ENCODE results near the gene UBQLN2. TPM values are rescaled to one million over a fixed set of nuclear protein-coding genes. Genes with fewer than 3 reads are reported as not detected.
"Not testable (repeated sequence)": the region's sequence is repeated elsewhere in the genome, so short reads cannot be mapped to it uniquely, and the experiment has no call there.

Gene UBQLN2
- total RNA-seq, 1 donor = 15.1 TPM

DNA sequence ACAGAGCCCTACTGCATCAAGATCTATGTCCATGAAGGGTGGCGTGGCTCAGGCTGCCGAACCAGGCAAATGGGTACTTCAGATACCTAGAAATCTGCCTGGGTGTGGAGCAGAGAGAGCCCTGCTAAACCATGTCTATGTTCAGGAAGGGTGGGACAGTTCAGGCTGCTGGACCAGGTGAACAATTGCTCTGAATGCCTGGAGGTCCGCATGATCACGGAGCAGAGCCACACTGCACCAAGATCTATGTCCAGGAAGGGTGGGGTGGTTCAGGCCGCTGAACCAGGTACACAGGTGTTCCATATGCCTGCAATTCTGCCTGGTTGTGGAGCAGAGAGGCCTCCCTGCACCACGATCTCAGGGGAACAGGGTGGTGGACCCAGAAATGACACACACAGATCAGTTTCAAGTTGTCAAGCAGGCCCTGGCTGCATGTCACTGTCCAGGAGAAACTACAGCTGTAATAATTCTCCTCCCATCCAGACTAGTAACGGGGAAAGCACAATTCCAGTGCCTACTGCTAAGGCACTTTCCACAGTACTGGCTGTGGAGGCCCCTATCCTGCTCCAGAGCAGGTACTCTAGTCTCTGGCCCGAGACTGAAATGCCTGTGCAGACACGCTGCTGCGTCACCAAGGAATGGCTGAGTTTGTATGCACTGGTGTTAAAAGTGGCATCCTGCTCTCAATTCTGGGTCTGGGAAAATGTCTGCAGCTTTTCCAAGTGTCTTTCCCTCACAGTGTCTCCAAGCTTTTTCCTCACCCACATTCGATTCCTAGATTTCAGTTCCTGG, 25.2 kb downstream of the UBQLN2 start:
- no peak overlapping the region for H3K4me3 ChIP-seq (ENCODE audit: low read depth, low read length)
- no peak for DNase-seq (ENCODE audit: low read depth)
- TF ChIP-seq, protein P1, sequence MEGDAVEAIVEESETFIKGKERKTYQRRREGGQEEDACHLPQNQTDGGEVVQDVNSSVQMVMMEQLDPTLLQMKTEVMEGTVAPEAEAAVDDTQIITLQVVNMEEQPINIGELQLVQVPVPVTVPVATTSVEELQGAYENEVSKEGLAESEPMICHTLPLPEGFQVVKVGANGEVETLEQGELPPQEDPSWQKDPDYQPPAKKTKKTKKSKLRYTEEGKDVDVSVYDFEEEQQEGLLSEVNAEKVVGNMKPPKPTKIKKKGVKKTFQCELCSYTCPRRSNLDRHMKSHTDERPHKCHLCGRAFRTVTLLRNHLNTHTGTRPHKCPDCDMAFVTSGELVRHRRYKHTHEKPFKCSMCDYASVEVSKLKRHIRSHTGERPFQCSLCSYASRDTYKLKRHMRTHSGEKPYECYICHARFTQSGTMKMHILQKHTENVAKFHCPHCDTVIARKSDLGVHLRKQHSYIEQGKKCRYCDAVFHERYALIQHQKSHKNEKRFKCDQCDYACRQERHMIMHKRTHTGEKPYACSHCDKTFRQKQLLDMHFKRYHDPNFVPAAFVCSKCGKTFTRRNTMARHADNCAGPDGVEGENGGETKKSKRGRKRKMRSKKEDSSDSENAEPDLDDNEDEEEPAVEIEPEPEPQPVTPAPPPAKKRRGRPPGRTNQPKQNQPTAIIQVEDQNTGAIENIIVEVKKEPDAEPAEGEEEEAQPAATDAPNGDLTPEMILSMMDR (IDR thresholded peaks at IDR 0.05; ENCODE audit: insufficient read depth, low read depth, low read length) = no peak

DNA sequence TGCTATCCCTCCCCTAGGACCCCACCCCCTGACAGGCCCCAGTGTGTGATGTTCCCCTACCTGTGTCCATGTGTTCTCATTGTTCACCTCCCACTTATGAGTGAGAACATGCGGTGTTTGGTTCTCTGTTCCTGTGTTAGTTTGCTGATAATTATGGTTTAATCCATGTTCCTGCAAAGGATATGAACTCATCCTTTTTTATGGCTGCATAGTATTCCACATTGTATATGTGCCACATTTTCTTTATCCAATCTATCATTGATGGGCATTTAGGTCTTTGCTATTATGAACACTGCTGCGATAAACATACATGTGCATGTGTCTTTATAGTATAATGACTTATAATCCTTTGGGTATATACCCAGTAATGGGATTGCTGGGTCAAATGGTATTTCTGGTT, 28.4 kb downstream of the UBQLN2 start:
- not testable (repeated sequence) for H3K4me3 ChIP-seq (ENCODE audit: low read depth, low read length); DNase-seq (ENCODE audit: low read depth)

DNA sequence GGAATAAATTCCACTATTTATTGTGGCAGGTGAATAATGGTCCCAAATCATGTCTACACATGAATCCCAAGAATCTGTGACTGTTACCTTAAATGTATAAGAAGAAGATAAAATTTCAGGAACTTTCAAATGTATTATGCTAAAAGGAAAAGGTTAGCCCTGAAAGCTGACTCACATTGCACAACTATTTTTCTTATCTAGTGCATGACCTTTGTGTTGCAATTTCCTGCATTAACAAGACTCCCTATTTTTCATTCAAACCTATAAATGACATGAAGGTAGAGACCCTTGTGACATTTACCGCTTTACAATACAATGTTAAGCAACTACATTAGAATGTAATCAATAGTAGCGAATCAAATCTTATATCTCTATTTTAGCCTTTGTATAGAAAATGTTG, 36.7 kb downstream of the UBQLN2 start:
- peak; percentile 36 for DNase-seq (ENCODE audit: low read depth)
- TF ChIP-seq, protein P1 (IDR thresholded peaks at IDR 0.05; ENCODE audit: insufficient read depth, low read depth, low read length) = no peak

DNA sequence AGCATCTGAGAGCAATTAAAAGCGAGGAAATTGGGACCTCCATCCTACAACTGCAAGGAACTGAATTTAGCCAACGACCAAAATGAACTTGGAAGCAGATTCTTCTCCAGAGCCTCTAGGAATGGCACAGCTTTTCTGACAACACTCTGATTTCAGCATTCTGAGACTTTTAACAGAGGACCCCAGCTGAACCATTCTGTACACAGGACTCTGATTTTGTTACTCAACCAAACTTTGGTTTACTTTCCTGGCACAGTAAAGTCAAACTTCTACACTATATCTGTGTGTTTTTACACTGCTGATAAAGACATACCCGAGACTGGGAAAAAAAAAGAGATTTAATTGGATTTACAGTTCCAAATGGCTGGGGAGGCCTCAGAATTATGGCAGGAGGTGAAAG, 37.6 kb downstream of the UBQLN2 start:
- H3K4me3 ChIP-seq (ENCODE audit: low read depth, low read length) = no peak overlapping the region
- DNase-seq (ENCODE audit: low read depth) = no peak
- TF ChIP-seq, protein P1 (IDR thresholded peaks at IDR 0.05; ENCODE audit: insufficient read depth, low read depth, low read length) = no peak

More for the DNA sequence above, 36.7 kb downstream of the UBQLN2 start:
- no peak overlapping the region for H3K4me3 ChIP-seq (ENCODE audit: low read depth, low read length)

DNA sequence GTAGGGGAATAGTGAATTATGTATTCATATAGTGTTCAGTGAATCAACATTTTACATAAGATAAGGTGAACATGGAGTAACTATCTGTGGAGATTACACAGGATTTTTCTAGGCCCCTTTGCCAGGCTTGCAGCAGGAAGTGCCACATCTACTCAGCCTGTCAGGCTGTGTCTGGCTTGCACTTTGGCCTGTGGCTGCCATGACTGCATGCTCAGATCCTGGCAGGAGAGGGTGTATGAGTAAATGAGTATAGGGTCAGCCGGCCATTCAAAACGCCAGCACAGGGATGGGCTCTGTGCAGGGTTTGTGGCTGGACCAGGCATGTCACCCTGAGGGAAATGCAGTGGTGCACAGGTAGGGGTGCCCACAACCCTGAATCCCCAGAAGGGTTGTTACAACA, 51.9 kb downstream of the UBQLN2 start:
- H3K4me3 ChIP-seq (ENCODE audit: low read depth, low read length) = no peak overlapping the region
- no peak for DNase-seq (ENCODE audit: low read depth)
- TF ChIP-seq, protein P1 (IDR thresholded peaks at IDR 0.05; ENCODE audit: insufficient read depth, low read depth, low read length) = no peak

Other genes starting within 250 kb of the UBQLN2 start
- gene NBDY, start 165.6 kb downstream of the UBQLN2 start, total RNA-seq = 10.3 and 12.1 TPM in 2 replicates

Data from fibroblast of villous mesenchyme (primary cell).